Vagina (tissue), 2 donors: ENCODE measurements around the gene GATM.

Experiments used
- POLR2A ChIP-seq, 2 donors: fragments of 450-650 bp; IDR thresholded peaks; one replicate each; pipeline ENCODE4 v1.6.1; 2017; ENCODE audit warnings: antibody characterized with exemption in 2 of 2, mild to moderate bottlenecking in 2 of 2, moderate library complexity in 2 of 2
- TF ChIP-seq, protein P1 (sequence below), 3 experiments: fragments of 450-650 bp in 2 of 3; fragments of 200-600 bp in 1 of 3; sonication (generic) in 1 of 3; IDR thresholded peaks; one replicate each; pipeline ENCODE4 v1.5.1; 2017 to 2019; ENCODE audit warnings: antibody characterized with exemption in 3 of 3, mild to moderate bottlenecking in 2 of 3, moderate library complexity in 2 of 3

- TF ChIP-seq POLR2A (IDR thresholded peaks at IDR 0.05), result no peak
- TF ChIP-seq, protein P1, sequence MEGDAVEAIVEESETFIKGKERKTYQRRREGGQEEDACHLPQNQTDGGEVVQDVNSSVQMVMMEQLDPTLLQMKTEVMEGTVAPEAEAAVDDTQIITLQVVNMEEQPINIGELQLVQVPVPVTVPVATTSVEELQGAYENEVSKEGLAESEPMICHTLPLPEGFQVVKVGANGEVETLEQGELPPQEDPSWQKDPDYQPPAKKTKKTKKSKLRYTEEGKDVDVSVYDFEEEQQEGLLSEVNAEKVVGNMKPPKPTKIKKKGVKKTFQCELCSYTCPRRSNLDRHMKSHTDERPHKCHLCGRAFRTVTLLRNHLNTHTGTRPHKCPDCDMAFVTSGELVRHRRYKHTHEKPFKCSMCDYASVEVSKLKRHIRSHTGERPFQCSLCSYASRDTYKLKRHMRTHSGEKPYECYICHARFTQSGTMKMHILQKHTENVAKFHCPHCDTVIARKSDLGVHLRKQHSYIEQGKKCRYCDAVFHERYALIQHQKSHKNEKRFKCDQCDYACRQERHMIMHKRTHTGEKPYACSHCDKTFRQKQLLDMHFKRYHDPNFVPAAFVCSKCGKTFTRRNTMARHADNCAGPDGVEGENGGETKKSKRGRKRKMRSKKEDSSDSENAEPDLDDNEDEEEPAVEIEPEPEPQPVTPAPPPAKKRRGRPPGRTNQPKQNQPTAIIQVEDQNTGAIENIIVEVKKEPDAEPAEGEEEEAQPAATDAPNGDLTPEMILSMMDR (IDR thresholded peaks at IDR 0.05), result no peak
Measured at GRCh38 chr15:45386420-45386819, 8.1 kb upstream of the GATM start.
